Measurements from ENCODE around the gene DECR2. TPM values are rescaled to one million over a fixed set of nuclear protein-coding genes. Genes with fewer than 3 reads are reported as not detected.

DECR2 gene
- total and polyA plus RNA-seq, 2 of the 4 experiments (the other 2 are of a cell fraction) = 3.9 to 26.7 TPM

DNA sequence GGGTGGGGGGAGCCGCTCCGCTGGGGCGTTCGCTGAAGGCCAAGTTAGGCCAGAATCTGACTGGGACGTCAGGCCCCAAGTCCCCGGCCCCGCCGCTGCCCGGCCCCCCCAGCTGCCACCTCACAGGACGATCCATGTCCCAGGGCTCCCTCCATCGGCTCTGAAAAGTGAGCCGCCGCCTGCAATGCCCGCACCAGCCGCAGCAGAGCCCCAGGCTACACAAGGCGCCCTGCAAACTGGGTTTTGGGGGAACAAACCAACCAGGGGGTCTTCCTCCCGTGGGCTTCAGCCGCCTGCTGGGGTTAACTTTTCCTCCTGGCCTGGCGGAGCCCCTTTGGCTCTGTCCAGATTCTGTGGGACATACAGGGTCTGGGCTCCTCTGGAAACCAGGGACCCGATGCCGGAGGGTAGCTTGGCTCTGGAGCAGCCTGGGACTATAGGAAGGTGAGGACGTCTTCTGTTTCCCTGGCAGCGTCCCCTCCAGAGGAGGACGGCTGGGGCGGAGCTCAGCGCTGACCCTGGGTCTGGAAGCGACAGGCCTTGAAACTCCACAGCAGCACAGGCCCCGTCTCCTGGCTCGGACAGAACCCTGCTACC, 3.9 kb upstream of the DECR2 start:
- Histone ChIP-seq H3K27me3 (ENCODE audit: control insufficient read depth, insufficient read depth, low read length) (no peaks in the 10 kb centered on the region), H2AFZ (replicated peaks; ENCODE audit: low read length, poor library complexity) (no peak overlapping the region), H3K36me3 (ENCODE audit: control insufficient read depth, insufficient read depth, low read length) (peaks cover 19% of the 10 kb centered on the region), H2AK5ac (ENCODE audit: low read depth, low read length) (no peak overlapping the region; the same call in 1 of the 2 replicates), H4K91ac (ENCODE audit: insufficient read depth, low read depth, low read length) (no peak overlapping the region), H4K5ac (ENCODE audit: low read depth, low read length) (no peak overlapping the region), H2BK5ac (ENCODE audit: low read depth, low read length, poor library complexity, severe bottlenecking) (no peak overlapping the region), H3K27ac (ENCODE audit: insufficient read depth, low read length) (no peak overlapping the region), H3K79me1 (ENCODE audit: low read depth in 1 of 2, low read length in 2 of 2) (peaks cover 4 to 41% of the 10 kb centered on the region in 2 experiments; a peak in 3 of 4 replicates), H3K18ac (ENCODE audit: low read depth, low read length) (no peak overlapping the region), H3K4me2 (ENCODE audit: low read depth, low read length) (no peak overlapping the region; the same call in 1 of the 2 replicates), H3K4me1 (ENCODE audit: control insufficient read depth, insufficient read depth, low read length) (peaks cover 4% of the 10 kb centered on the region), H3K56ac (ENCODE audit: extremely low read depth, insufficient read depth, low read length) (no peak overlapping the region), H2BK120ac (ENCODE audit: low read depth, low read length) (no peak overlapping the region), H2AK9ac (replicated peaks; ENCODE audit: low read depth, low read length, poor library complexity) (peak overlapping the region; percentile 85), H4K8ac (ENCODE audit: low read depth in 2 of 2, low read length in 2 of 2) (peak overlapping the region in 1 of 2 experiments; percentile 5; a peak in 1 of 4 replicates), H2BK20ac (ENCODE audit: low read depth, low read length) (no peak overlapping the region), H3K4me3 (ENCODE audit: insufficient read depth, low read depth, low read length) (no peak overlapping the region), H3K14ac (replicated peaks; ENCODE audit: low read depth, low read length) (no peak overlapping the region), H2BK15ac (ENCODE audit: low read depth, low read length) (no peak overlapping the region), H3K9me1 (ENCODE audit: insufficient read depth, low read length) (0 out of 2 replicates have a peak, but pooled peaks cover 7% of the 10 kb centered on the region), H3K9ac (ENCODE audit: low read depth, low read length) (no peak overlapping the region), H4K20me1 (ENCODE audit: insufficient read depth, low read length) (peaks cover 15% of the 10 kb centered on the region; the same call in 1 of the 2 replicates), H3K23ac (ENCODE audit: low read depth, low read length) (no peak overlapping the region), H3K4ac (ENCODE audit: low read depth, low read length) (peak overlapping the region; percentile 45; the same call in 1 of the 2 replicates), H3K9me3 (ENCODE audit: control insufficient read depth, insufficient read depth, low read length) (no peaks in the 10 kb centered on the region)
- intact Hi-C loops (cut with micrococcal nuclease) (loop anchor here (2.0 to 10.0 kb wide), 2 partner anchors 87 to 191 kb away; no protein-coding TSS in a partner anchor), dilution Hi-C loops (cut with HindIII; ENCODE audit: low sequenced_read_pairs, unreplicated experiment) (no loop called here), in situ Hi-C loops (cut with MboI; ENCODE audit: low sequenced_read_pairs) (loop anchor here (10.0 kb wide), 1 partner anchor 247 kb away; the partner anchor contains the start of genes MCRIP2 and WDR90)
- ChIA-PET POLR2A (ENCODE audit: unreplicated experiment) (no interaction called here), CTCF (no interaction called here)
- DNase-seq (peak; percentile 61), ATAC-seq (ENCODE audit: low read depth) (peak; percentile 33)
- BruUV-seq (replicated peaks) = no TSS peak
- 4% methylated on average over 7 of the region's 29 CpGs; no CpG with 5 or more reads in 1 of the 2 experiments for WGBS, 2 experiments (ENCODE audit: extremely low coverage in 2 of 2, insufficient read length in 1 of 2)
- peak; percentile 28; the same call in 1 of the 2 replicates for TF ChIP-seq RAD21 (IDR thresholded peaks at IDR 0.05; ENCODE audit: low read length)
- no peak for TF ChIP-seq MXI1 (IDR thresholded peaks at IDR 0.05; ENCODE audit: borderline replicate concordance, low read depth, low read length)
- TF ChIP-seq, protein P1, sequence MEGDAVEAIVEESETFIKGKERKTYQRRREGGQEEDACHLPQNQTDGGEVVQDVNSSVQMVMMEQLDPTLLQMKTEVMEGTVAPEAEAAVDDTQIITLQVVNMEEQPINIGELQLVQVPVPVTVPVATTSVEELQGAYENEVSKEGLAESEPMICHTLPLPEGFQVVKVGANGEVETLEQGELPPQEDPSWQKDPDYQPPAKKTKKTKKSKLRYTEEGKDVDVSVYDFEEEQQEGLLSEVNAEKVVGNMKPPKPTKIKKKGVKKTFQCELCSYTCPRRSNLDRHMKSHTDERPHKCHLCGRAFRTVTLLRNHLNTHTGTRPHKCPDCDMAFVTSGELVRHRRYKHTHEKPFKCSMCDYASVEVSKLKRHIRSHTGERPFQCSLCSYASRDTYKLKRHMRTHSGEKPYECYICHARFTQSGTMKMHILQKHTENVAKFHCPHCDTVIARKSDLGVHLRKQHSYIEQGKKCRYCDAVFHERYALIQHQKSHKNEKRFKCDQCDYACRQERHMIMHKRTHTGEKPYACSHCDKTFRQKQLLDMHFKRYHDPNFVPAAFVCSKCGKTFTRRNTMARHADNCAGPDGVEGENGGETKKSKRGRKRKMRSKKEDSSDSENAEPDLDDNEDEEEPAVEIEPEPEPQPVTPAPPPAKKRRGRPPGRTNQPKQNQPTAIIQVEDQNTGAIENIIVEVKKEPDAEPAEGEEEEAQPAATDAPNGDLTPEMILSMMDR (conservative IDR thresholded peaks at IDR 0.05; ENCODE audit: low read depth, low read length) = peak; percentile 44
- TF ChIP-seq, protein P2, sequence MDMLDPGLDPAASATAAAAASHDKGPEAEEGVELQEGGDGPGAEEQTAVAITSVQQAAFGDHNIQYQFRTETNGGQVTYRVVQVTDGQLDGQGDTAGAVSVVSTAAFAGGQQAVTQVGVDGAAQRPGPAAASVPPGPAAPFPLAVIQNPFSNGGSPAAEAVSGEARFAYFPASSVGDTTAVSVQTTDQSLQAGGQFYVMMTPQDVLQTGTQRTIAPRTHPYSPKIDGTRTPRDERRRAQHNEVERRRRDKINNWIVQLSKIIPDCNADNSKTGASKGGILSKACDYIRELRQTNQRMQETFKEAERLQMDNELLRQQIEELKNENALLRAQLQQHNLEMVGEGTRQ (IDR thresholded peaks at IDR 0.05; ENCODE audit: low read depth, low read length) = no peak
- TF ChIP-seq CEBPB (IDR thresholded peaks at IDR 0.05; ENCODE audit: low read depth, low read length) = no peak
- TF ChIP-seq MAFK (IDR thresholded peaks at IDR 0.05; ENCODE audit: low read depth, low read length) = no peak
- TF ChIP-seq BHLHE40 (IDR thresholded peaks at IDR 0.05; ENCODE audit: low read depth, low read length) = no peak
- TF ChIP-seq, protein P3, sequence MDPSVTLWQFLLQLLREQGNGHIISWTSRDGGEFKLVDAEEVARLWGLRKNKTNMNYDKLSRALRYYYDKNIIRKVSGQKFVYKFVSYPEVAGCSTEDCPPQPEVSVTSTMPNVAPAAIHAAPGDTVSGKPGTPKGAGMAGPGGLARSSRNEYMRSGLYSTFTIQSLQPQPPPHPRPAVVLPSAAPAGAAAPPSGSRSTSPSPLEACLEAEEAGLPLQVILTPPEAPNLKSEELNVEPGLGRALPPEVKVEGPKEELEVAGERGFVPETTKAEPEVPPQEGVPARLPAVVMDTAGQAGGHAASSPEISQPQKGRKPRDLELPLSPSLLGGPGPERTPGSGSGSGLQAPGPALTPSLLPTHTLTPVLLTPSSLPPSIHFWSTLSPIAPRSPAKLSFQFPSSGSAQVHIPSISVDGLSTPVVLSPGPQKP (IDR thresholded peaks at IDR 0.05; ENCODE audit: borderline replicate concordance, low read depth, low read length) = no peak

Measured in IMR-90 (cell line).